Brain microvascular endothelial cell (primary cell): ENCODE results near the gene CC2D2A.

ENCODE experiments used
- DNase-seq: peaks from one replicate; pipeline ENCODE4 v3.0.0-alpha.2; 2020
- H3K27ac ChIP-seq: fragments of 250-450 bp; sonication (Bioruptor Pico); 2 replicates; pipeline ENCODE4 v1.5.1; 2020; ENCODE audit warnings: mild to moderate bottlenecking, moderate library complexity
- H3K27me3 ChIP-seq: fragments of 250-450 bp; sonication (Bioruptor Pico); replicated peaks from 2 replicates; pipeline ENCODE4 v1.5.1; 2020; ENCODE audit warnings: mild to moderate bottlenecking
- H3K36me3 ChIP-seq: fragments of 250-450 bp; sonication (Bioruptor Pico); replicated peaks from 2 replicates; pipeline ENCODE4 v1.5.1; 2020; ENCODE audit warnings: mild to moderate bottlenecking
- H3K4me3 ChIP-seq: 2 replicates; pipeline ENCODE4 v1.5.1; 2011; ENCODE audit warnings: low read depth, mild to moderate bottlenecking, control low read depth, low read length, moderate library complexity
- CTCF ChIP-seq: IDR thresholded peaks from 2 replicates; pipeline ENCODE4 v1.5.1; 2011; ENCODE audit warnings: low read depth, mild to moderate bottlenecking, moderate library complexity, low read length, control low read depth, inconsistent platforms; ENCODE audit errors: missing control alignments
- in situ Hi-C: cut with HindIII; loops from 2 replicates; pipeline ENCODE4 v1.10.0; 2017; ENCODE audit warnings: low sequenced_read_pairs, low pct_ligation_motif_present

Gene CC2D2A

DNA sequence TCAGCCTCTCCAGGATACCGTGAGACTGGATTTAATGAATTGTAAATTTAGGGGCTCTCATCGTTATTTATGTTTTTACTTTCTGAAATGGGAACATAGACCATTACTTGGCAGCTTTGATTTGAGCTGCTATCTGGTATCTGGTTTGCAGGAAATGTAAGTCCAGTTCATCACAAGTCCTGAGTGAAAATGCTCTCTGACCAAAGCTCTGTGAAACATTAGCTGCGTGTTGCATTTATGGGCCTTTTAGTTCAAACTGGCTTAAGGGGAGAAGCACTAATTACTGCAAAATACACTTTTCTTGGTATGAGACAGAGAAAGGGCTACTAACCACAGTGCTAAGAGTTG is 420 bp downstream of the CC2D2A start:
- in situ Hi-C loops = loop anchor here (25.0 kb wide), 1 partner anchor 233 kb away; no protein-coding TSS in a partner anchor
- TF ChIP-seq CTCF = no peak
- Histone ChIP-seq H3K27me3 (no peaks in the 10 kb centered on the region), H3K36me3 (no peaks in the 10 kb centered on the region), H3K27ac (peak overlapping the region; percentile 52), H3K4me3 (peak overlapping the region; percentile 52)
- DNase-seq = no peak

GRCh38 chr4:15476396-15476795 is 6.7 kb downstream of the CC2D2A start:
- Histone ChIP-seq H3K4me3 (no peak overlapping the region), H3K36me3 (peaks cover under 1% of the 10 kb centered on the region), H3K27ac (no peak overlapping the region), H3K27me3 (no peaks in the 10 kb centered on the region)
- TF ChIP-seq CTCF = no peak
- no peak for DNase-seq
- in situ Hi-C loops = no loop called here

- H3K27me3 ChIP-seq = no peaks in the 10 kb centered on the region
- peaks cover 4% of the 10 kb centered on the region for H3K36me3 ChIP-seq
- TF ChIP-seq CTCF = no peak
- no peak overlapping the region for H3K27ac ChIP-seq
- H3K4me3 ChIP-seq = no peak overlapping the region
- DNase-seq = no peak
- in situ Hi-C loops = no loop called here
Measured at GRCh38 chr4:15478724-15479088, 9.0 kb downstream of the CC2D2A start.

DNA sequence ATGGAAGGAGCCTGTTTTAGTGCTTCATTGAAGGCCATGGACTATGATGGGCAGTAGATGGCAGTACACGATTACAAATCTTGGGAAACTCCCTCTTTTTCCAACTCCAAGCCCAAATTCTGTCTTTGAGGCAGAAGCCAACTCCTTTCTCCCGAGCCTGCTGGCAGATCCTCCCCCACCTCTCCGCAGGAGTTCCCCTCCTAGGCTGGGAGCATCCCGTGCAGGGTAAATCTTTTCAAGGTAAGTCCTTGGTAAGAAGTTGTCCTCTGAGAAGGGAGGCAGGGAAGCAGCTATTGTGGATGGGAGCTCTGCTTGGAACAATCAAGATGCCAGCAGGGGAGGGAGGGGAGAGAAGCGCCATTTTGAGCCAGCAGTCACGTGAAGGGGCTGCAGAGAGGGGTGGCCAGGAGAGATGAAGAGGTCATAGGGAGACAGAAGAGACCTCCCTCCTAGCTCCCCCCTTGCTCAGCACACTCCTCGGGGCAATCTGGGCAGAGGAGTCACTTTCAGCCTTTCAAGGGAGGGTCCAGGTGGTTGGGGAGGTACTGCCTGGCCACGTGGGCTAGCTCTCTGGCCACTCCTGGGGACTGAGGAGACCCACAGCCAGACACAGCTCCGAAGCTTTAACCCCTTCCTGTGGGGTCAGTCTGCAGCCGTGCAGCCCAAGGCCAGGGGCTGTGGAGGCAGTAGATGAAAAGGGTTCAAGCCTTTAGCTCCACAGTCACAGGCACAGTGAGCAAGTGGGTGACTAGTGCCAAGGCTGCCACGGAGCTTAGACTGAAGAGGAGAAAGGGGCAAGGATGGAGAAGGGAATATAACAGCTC is 9.6 kb downstream of the CC2D2A start:
- Histone ChIP-seq H3K27ac (peak overlapping the region; percentile 89), H3K4me3 (peak overlapping the region; percentile 71), H3K27me3 (no peaks in the 10 kb centered on the region), H3K36me3 (peaks cover 4% of the 10 kb centered on the region)
- in situ Hi-C loops = no loop called here
- peak; percentile 87 for DNase-seq
- TF ChIP-seq CTCF = peak; percentile 79

GRCh38 chr4:15479913-15480185 is 10.2 kb downstream of the CC2D2A start:
- H3K27me3 ChIP-seq = no peaks in the 10 kb centered on the region
- H3K36me3 ChIP-seq = peaks cover 4% of the 10 kb centered on the region
- peak overlapping the region; percentile 71 for H3K4me3 ChIP-seq
- DNase-seq = peak; percentile 78
- no peak for TF ChIP-seq CTCF
- in situ Hi-C loops = no loop called here
- peak overlapping the region; percentile 89 for H3K27ac ChIP-seq
